Uterus (tissue), 2 donors: ENCODE data around the gene ZBTB17.

ENCODE experiments used
- POLR2A ChIP-seq, 2 donors: fragments of 450-650 bp; IDR thresholded peaks; one replicate each; pipeline ENCODE4 v1.6.1; 2016; ENCODE audit warnings: antibody characterized with exemption in 2 of 2, mild to moderate bottlenecking in 1 of 2, moderate library complexity in 1 of 2
- TF ChIP-seq, protein P1 (sequence below), 4 experiments: fragments of 200-600 bp in 2 of 4; fragments of 450-650 bp in 2 of 4; sonication (generic) in 2 of 4; IDR thresholded peaks; one replicate each; pipeline ENCODE4 v1.5.1; 2016 to 2019; ENCODE audit warnings: antibody characterized with exemption in 4 of 4, mild to moderate bottlenecking in 2 of 4, moderate library complexity in 1 of 4

DNA sequence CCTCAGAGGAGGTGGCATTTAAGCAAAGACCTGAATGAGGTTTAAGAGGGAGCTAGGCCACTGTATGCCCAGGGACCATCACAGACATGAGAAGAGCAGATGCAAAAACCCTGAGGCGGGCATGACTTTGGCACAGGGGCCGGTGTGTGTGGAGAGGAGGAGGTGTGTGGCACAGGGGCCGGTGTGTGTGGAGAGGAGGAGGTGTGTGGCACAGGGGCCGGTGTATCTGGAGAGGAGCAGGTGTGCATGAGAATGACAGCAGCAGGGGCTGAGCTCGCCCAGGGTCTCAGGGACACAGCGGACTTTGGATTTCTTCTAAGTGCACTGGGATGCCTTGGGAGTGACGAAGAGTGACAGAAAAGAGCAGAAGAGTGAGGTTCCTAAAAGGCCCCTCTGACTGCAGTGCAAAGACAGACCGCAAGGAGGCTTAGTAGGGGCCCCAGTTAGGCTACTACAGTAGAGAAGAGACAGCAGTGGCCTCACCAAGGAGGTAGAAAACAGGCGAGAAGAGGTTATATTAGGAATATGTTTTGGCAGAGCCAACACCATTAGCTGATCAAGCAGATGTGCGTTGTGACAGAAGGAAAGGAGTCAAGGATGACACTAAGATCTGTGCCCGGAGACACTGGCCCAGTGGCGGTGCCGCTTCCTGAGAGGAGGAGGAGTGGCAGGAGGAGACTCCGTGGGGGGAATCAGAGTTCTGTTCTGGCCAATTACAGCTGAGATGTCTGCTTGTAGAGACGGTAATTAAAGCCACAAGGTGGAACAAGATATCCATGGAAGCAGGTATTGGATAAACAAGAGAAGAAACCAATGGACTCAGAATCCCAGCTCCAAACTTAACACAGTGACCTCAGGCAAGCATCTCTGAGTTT lies 18.4 kb downstream of the ZBTB17 start:
- TF ChIP-seq, protein P1, sequence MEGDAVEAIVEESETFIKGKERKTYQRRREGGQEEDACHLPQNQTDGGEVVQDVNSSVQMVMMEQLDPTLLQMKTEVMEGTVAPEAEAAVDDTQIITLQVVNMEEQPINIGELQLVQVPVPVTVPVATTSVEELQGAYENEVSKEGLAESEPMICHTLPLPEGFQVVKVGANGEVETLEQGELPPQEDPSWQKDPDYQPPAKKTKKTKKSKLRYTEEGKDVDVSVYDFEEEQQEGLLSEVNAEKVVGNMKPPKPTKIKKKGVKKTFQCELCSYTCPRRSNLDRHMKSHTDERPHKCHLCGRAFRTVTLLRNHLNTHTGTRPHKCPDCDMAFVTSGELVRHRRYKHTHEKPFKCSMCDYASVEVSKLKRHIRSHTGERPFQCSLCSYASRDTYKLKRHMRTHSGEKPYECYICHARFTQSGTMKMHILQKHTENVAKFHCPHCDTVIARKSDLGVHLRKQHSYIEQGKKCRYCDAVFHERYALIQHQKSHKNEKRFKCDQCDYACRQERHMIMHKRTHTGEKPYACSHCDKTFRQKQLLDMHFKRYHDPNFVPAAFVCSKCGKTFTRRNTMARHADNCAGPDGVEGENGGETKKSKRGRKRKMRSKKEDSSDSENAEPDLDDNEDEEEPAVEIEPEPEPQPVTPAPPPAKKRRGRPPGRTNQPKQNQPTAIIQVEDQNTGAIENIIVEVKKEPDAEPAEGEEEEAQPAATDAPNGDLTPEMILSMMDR (IDR thresholded peaks at IDR 0.05) = no peak
- no peak for TF ChIP-seq POLR2A (IDR thresholded peaks at IDR 0.05)
